PC-9 (cell line): ENCODE measurements around the gene HS3ST3A1. TPM values are rescaled to one million over a fixed set of nuclear protein-coding genes. Genes with fewer than 3 reads are reported as not detected.

Source experiments
- BruUV-seq: library from RNA; stranded (reverse); fragments of 400-500 nt; replicated peaks from 2 replicates; lab custom pipeline; 2021; lab: Mats Ljungman, UMichigan
- CTCF ChIA-PET: fragments of 300-600 bp; sonication (Branson Sonifier 250); formaldehyde crosslinking; loops from one replicate; lab custom pipeline; 2022; ENCODE audit warnings: antibody characterized with exemption; lab: Charles Lee
- POLR2A ChIA-PET: fragments of 300-600 bp; sonication (Branson Sonifier 250); formaldehyde crosslinking; loops from one replicate; lab custom pipeline; 2022; ENCODE audit warnings: antibody characterized with exemption; ENCODE audit not compliant: unreplicated experiment; lab: Charles Lee
- DNase-seq, 2 experiments: peaks; one replicate each; pipeline versions ENCODE4 v3.0.0 to v3.0.0-alpha.2; 2015 to 2022; ENCODE audit warnings: mixed read lengths in 1 of 2
- H2AFZ ChIP-seq: fragments of 200-600 bp; sonication (generic); 2 replicates; pipeline ENCODE4 v1.8.1; 2017; ENCODE audit warnings: antibody characterized with exemption
- H3F3A ChIP-seq: fragments of 200-600 bp; sonication (generic); 2 replicates; pipeline ENCODE4 v1.8.1; 2017; ENCODE audit warnings: antibody characterized with exemption, mild to moderate bottlenecking, low read depth; ENCODE audit not compliant: insufficient read depth
- H3K27ac ChIP-seq: fragments of 200-600 bp; sonication (generic); 2 replicates; pipeline ENCODE4 v1.6.1; 2016; ENCODE audit warnings: mixed run types
- H3K27me3 ChIP-seq: fragments of 200-600 bp; sonication (generic); 2 replicates; pipeline ENCODE4 v1.6.1; 2016; ENCODE audit warnings: low read depth, mixed run types; ENCODE audit not compliant: insufficient read depth
- H3K36me3 ChIP-seq: fragments of 200-600 bp; sonication (generic); 2 replicates; pipeline ENCODE4 v1.6.1; 2016; ENCODE audit warnings: low read depth, mixed run types
- H3K4me1 ChIP-seq: fragments of 200-600 bp; sonication (generic); replicated peaks from 2 replicates; pipeline ENCODE4 v1.6.1; 2016; ENCODE audit warnings: mixed run types; ENCODE audit not compliant: insufficient read depth
- H3K4me2 ChIP-seq: fragments of 200-600 bp; sonication (generic); 2 replicates; pipeline ENCODE4 v1.6.1; 2017; ENCODE audit warnings: mixed run types
- H3K4me3 ChIP-seq: fragments of 200-600 bp; sonication (generic); 2 replicates; pipeline ENCODE4 v1.6.1; 2016; ENCODE audit warnings: mixed run types
- H3K79me2 ChIP-seq: fragments of 200-600 bp; sonication (generic); 2 replicates; pipeline ENCODE4 v1.6.1; 2017; ENCODE audit warnings: low read depth, mixed run types
- H3K9me2 ChIP-seq: fragments of 200-600 bp; sonication (generic); 2 replicates; pipeline ENCODE4 v1.8.1; 2017; ENCODE audit warnings: mild to moderate bottlenecking; ENCODE audit not compliant: insufficient read depth
- H3K9me3 ChIP-seq: fragments of 200-600 bp; sonication (generic); 2 replicates; pipeline ENCODE4 v1.8.1; 2016; ENCODE audit warnings: low read depth; ENCODE audit not compliant: insufficient read depth
- H4K20me1 ChIP-seq: fragments of 200-600 bp; sonication (generic); 2 replicates; pipeline ENCODE4 v1.8.1; 2017; ENCODE audit not compliant: insufficient read depth
- EZH2 ChIP-seq: fragments of 200-600 bp; sonication (generic); IDR thresholded peaks from 2 replicates; pipeline ENCODE4 v1.8.0; 2017; ENCODE audit warnings: antibody characterized with exemption, low read depth
- intact Hi-C: fragments of 100-400 bp; cut with micrococcal nuclease; formaldehyde crosslinking; loops from one replicate; pipeline ENCODE4 v1.10.0; 2022; ENCODE audit not compliant: unreplicated experiment
- total RNA-seq: library from RNA; stranded (reverse); gene quantifications from 2 replicates; pipeline ENCODE4 v1.2.3, GENCODE V29; 2021
- TF ChIP-seq, protein P1 (sequence below): fragments of 200-600 bp; sonication (generic); conservative IDR thresholded peaks from 2 replicates; pipeline ENCODE4 v1.6.1; 2017; ENCODE audit warnings: mixed run types, antibody characterized with exemption, mild to moderate bottlenecking, moderate library complexity

The HS3ST3A1 gene
- total RNA-seq, 1 experiment from 2014 or later, result not detected

DNA sequence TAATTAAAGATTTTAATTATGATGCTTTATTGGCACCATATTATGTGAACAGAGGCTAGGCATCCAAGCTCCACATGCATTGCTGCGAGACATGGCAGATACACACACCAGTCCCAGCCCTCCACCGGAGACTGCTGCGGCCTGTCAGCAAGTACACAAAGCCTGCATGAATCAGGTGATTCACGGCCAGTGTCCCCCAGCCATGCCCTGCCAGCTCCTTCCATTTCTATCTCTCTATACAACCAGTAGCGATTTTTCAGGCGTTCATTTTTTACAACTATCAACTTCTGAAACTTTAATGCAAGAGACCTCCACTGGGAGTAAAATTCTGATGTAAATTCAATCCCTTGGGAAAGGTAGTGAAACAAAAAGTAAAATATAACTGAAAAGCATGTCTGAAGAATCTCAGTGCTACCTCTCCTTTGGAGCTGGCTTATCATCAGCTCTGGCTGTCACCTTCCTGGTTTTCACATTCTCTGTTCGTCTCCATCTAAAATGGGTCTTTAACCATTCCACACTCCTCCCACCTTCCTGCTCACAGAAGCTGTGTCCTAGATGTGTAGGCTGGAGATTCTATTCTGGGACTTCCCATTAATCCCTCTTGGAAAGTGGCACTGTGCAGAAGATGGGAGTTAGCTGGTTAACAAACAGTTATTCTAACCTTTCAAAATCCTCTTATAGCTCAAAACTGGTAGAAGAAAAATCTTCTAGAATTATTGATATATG, 32.2 kb downstream of the HS3ST3A1 start:
- no peaks in the 10 kb centered on the region for H3K79me2 ChIP-seq
- H3K4me3 ChIP-seq, result no peak overlapping the region
- no peak overlapping the region for H2AFZ ChIP-seq
- TF ChIP-seq, protein P1, sequence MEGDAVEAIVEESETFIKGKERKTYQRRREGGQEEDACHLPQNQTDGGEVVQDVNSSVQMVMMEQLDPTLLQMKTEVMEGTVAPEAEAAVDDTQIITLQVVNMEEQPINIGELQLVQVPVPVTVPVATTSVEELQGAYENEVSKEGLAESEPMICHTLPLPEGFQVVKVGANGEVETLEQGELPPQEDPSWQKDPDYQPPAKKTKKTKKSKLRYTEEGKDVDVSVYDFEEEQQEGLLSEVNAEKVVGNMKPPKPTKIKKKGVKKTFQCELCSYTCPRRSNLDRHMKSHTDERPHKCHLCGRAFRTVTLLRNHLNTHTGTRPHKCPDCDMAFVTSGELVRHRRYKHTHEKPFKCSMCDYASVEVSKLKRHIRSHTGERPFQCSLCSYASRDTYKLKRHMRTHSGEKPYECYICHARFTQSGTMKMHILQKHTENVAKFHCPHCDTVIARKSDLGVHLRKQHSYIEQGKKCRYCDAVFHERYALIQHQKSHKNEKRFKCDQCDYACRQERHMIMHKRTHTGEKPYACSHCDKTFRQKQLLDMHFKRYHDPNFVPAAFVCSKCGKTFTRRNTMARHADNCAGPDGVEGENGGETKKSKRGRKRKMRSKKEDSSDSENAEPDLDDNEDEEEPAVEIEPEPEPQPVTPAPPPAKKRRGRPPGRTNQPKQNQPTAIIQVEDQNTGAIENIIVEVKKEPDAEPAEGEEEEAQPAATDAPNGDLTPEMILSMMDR, result no peak
- TF ChIP-seq EZH2, result no peak
- CTCF ChIA-PET, result no interaction called here
- H3K9me2 ChIP-seq, result no peaks in the 10 kb centered on the region
- H3F3A ChIP-seq, result no peaks in the 10 kb centered on the region
- H3K27ac ChIP-seq, result no peak overlapping the region
- H3K36me3 ChIP-seq, result no peaks in the 10 kb centered on the region
- H3K4me2 ChIP-seq, result no peak overlapping the region
- no peak for DNase-seq
- no TSS peak for BruUV-seq
- peaks cover 12% of the 10 kb centered on the region; the same call in 1 of the 2 replicates for H3K27me3 ChIP-seq
- intact Hi-C loops, result no loop called here
- no peaks in the 10 kb centered on the region for H4K20me1 ChIP-seq
- no peaks in the 10 kb centered on the region for H3K9me3 ChIP-seq
- no peaks in the 10 kb centered on the region for H3K4me1 ChIP-seq
- POLR2A ChIA-PET, result no interaction called here

DNA sequence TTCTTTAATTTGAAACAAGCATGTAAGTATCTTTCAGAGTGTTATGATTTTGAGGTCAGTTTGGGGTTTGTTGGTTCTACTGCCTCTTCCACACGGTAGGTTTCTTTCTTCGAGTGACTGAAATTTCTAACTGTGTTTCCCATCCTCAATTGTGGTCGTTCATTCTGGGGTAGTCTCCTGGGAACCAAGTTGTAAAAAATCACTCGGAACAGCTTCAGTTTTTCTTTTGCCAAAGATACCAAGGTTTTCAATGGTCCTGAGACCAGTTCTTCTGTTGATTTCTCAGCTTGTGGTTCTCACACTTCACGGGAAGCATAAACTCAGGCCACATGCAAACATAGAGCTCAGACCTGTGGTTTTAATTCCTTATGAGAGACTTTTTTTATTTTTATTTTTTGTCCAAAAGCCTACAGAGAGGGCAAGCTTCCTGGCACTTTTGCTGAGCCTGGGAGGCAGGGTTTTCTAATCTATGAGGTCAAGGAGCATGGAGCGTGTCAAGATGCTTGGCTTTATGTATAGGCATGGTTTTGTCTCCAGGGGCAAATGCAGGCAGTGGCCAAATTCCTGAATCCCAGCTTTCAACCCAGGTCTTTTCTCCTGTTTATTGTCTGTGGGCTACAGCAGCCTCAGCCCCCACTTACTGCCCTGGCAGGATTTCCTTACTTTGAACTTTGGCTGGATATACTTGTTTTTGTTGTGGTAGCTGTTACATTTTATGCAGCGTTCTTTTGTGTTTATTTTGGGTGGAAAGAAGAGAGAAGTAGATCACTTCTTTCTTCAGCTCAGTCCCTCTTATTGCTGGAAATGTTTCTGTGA, 32.9 kb downstream of the HS3ST3A1 start:
- CTCF ChIA-PET, result no interaction called here

DNA sequence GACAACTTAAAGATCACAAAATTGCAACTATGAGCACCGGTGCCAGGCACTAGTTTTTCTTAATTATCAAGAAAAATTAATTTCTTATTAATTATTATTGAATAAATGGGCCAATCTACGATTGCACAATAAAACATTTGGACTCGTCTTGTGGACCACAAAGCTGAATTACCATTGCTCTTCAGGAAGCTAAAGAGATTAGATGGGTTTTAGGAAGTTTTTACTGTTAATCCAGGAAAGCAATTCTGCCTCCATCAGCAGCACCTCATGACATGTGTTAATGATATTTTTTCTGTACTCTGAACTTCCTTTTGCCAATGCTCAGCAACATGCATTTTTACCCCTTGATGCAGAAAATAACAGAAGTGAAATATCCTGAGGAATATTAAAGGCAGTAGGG, 37.9 kb downstream of the HS3ST3A1 start:
- no peak overlapping the region for H3K4me2 ChIP-seq
- TF ChIP-seq, protein P1, result no peak
- TF ChIP-seq EZH2, result no peak
- H4K20me1 ChIP-seq, result no peaks in the 10 kb centered on the region
- no peaks in the 10 kb centered on the region for H3K9me3 ChIP-seq
- no peaks in the 10 kb centered on the region for H3K27me3 ChIP-seq
- BruUV-seq, result no TSS peak
- ChIA-PET POLR2A (no interaction called here), CTCF (no interaction called here)
- H3F3A ChIP-seq, result no peaks in the 10 kb centered on the region
- no peaks in the 10 kb centered on the region for H3K4me1 ChIP-seq
- H3K79me2 ChIP-seq, result no peaks in the 10 kb centered on the region
- intact Hi-C loops, result no loop called here
- H3K36me3 ChIP-seq, result no peaks in the 10 kb centered on the region
- no peaks in the 10 kb centered on the region for H3K9me2 ChIP-seq
- DNase-seq, result no peak
- no peak overlapping the region for H2AFZ ChIP-seq
- no peak overlapping the region for H3K4me3 ChIP-seq
- no peak overlapping the region for H3K27ac ChIP-seq

More for the DNA sequence above, 32.9 kb downstream of the HS3ST3A1 start:
- intact Hi-C loops, result no loop called here
- BruUV-seq, result no TSS peak
- no peaks in the 10 kb centered on the region for H3K9me2 ChIP-seq
- no peak overlapping the region for H3K4me2 ChIP-seq
- no peaks in the 10 kb centered on the region for H3K4me1 ChIP-seq
- H3K27me3 ChIP-seq, result peaks cover 12% of the 10 kb centered on the region; the same call in 1 of the 2 replicates
- H3K36me3 ChIP-seq, result no peaks in the 10 kb centered on the region
- H3K27ac ChIP-seq, result no peak overlapping the region
- POLR2A ChIA-PET, result no interaction called here
- H2AFZ ChIP-seq, result no peak overlapping the region
- H3F3A ChIP-seq, result no peaks in the 10 kb centered on the region
- DNase-seq, result no peak
- H3K79me2 ChIP-seq, result no peaks in the 10 kb centered on the region
- H3K9me3 ChIP-seq, result no peaks in the 10 kb centered on the region
- H4K20me1 ChIP-seq, result no peaks in the 10 kb centered on the region
- TF ChIP-seq EZH2, result no peak
- TF ChIP-seq, protein P1, result no peak
- no peak overlapping the region for H3K4me3 ChIP-seq
